ENCODE data around the gene LCN15. TPM values are rescaled to one million over a fixed set of nuclear protein-coding genes. Genes with fewer than 3 reads are reported as not detected.

LCN15 gene
- total RNA-seq, 4 donors from 2014 or later = not detected

DNA sequence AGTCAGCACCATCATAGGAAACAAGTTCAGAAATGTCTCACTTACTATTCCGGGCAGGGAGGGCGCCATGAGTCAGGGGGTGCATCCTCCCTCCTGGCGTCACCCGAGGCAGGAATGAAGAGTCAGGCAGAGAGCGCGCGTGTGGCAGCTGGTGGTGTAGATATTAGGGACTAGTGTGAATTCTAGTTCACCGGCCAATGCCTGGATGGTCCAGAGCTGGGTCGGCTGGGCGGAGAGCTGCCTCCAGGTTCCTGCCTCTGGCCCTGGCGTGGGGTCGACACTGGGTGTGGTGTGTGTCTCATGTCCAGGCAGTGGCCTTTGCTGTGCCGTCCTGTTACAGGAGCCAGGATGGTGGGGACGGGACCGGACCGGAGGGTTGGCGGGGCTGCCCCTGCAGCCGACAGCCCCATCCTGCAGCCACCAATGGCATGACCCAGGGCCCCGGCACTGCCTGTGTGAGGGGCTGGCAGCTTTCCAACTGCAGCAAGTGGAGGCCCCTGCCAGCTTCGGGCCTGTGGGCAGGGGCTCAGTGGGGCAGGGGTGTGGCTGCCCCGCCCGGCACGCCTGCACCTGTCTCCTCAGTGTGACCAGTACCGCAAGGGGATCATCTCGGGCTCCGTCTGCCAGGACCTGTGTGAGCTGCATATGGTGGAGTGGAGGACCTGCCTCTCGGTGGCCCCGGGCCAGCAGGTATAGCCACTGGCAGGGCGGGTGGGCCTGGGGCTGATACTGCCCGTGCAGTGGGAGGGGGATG is 42.8 kb downstream of the LCN15 start:
- no peak for TF ChIP-seq POLR2A (IDR thresholded peaks at IDR 0.05)
- TF ChIP-seq, protein P1, sequence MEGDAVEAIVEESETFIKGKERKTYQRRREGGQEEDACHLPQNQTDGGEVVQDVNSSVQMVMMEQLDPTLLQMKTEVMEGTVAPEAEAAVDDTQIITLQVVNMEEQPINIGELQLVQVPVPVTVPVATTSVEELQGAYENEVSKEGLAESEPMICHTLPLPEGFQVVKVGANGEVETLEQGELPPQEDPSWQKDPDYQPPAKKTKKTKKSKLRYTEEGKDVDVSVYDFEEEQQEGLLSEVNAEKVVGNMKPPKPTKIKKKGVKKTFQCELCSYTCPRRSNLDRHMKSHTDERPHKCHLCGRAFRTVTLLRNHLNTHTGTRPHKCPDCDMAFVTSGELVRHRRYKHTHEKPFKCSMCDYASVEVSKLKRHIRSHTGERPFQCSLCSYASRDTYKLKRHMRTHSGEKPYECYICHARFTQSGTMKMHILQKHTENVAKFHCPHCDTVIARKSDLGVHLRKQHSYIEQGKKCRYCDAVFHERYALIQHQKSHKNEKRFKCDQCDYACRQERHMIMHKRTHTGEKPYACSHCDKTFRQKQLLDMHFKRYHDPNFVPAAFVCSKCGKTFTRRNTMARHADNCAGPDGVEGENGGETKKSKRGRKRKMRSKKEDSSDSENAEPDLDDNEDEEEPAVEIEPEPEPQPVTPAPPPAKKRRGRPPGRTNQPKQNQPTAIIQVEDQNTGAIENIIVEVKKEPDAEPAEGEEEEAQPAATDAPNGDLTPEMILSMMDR (IDR thresholded peaks at IDR 0.05) = no peak
- H3K36me3 ChIP-seq = no peaks in the 10 kb centered on the region
- H3K27me3 ChIP-seq = no peaks in the 10 kb centered on the region
- peak in 1 of 2 donors; percentile 59 for DNase-seq
- peak overlapping the region in 1 of 2 donors; percentile 49 for H3K27ac ChIP-seq
- no peaks in the 10 kb centered on the region for H3K9me3 ChIP-seq
- H3K4me1 ChIP-seq = peaks cover 0 to 13% of the 10 kb centered on the region in 2 donors
- no peak overlapping the region for H3K4me3 ChIP-seq
- intact Hi-C loops (cut with DNase I; ENCODE audit: low total_unique reads) = no loop called here

DNA sequence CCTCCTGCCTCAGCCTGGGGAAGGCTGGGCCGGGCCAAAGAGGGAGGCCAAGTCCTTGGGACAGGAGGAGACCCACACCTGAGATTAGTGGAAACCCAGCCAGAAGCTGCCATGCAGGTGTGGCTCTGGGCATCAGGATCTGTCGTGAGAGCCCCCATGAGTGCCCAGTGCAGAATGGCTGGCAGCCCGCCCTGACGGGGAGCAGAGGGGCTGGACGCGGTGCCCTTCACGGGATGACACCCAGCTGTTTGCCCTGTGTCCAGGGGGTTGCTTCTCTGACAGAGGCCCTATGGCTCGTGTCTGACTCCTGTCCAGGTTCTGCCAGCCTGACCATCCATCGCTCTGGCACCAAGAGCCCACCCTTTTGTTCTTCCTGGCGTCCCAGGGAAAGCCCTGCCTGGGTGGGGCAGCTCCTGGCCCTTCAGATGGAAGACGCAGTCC is 43.4 kb downstream of the LCN15 start:
- Histone ChIP-seq H3K36me3 (no peaks in the 10 kb centered on the region), H3K27me3 (no peaks in the 10 kb centered on the region), H3K9me3 (no peaks in the 10 kb centered on the region), H3K27ac (peak overlapping the region; percentile 37 to 60), H3K4me1 (peaks cover 0 to 8% of the 10 kb centered on the region in 2 donors), H3K4me3 (no peak overlapping the region)
- no peak for DNase-seq
- intact Hi-C loops (cut with DNase I; ENCODE audit: low total_unique reads) = no loop called here
- no peak for TF ChIP-seq POLR2A (IDR thresholded peaks at IDR 0.05)
- TF ChIP-seq, protein P1 (IDR thresholded peaks at IDR 0.05) = no peak

DNA sequence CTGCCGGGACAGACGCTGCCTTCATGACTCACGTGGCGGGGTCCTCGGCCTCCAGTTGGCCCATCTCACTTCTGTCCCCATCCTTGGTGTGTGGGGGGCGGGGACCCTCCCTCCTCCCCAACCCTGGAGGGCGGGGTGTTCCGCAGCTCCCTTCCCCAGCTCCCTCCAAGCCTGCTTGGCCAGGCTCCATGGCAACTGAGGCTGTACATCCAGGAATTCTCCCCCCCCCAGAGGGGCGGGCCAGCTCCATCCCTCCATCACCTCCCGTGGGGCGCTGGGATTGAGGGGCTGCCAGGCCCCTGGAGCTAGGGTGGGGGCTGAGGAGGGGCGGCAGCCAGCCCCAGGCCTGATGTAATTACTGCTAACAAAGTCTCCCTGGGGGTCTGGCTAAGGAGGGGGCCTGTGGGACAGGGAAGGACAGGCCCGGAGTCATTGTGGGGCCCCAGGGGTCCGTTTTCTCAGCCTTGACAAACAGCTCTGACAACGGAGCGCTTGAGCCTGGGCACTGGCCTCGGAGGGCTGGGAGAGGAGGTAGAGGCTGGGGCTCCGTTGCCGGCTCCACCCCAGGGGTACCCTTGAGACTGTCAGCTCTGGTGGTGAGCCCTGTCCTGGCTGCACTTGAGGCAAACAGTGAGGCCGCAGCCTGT is 43.9 kb downstream of the LCN15 start:
- Histone ChIP-seq H3K36me3 (no peaks in the 10 kb centered on the region), H3K9me3 (no peaks in the 10 kb centered on the region), H3K4me3 (no peak overlapping the region), H3K27ac (peak overlapping the region; percentile 37 to 60), H3K27me3 (no peaks in the 10 kb centered on the region), H3K4me1 (peaks cover 0 to 8% of the 10 kb centered on the region in 2 donors)
- DNase-seq = peak in 1 of 2 donors; percentile 49
- TF ChIP-seq, protein P1 (IDR thresholded peaks at IDR 0.05) = no peak
- no peak for TF ChIP-seq POLR2A (IDR thresholded peaks at IDR 0.05)
- intact Hi-C loops (cut with DNase I; ENCODE audit: low total_unique reads) = no loop called here

DNA sequence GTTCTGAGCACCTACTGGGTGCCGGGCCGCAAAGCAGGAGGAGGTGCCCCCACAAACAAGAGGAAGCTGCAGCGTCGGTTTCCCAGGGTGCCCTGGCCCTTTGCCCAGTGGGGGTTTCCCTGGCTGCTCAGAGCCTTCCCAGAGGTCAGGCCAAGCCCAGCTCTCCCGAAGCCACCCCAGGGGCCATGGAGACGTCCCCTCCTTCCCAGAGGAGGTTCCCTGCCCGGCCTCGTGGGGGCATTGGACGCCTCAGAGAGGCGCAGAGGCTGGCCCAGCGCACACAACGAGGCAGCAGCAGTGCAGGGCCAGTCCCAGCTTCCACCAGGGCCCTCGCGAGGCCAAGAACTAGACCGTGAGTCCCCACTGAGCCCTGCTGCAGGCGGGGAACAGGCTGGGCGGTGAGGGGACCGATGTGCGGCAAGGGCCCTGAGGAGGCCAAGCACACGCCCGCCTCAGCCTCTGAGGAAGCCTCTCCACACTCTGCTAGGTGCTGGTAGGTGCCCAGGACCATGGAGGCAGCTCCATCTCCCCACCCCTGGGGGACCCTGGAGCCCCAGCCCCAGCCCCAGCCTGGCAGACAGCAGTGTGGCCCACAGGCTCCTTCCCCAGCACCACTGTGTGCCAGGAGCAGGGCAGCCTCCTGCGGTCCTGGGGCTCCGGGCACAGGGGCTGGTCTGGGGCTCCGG is 45.0 kb downstream of the LCN15 start:
- peaks cover 0 to 8% of the 10 kb centered on the region in 2 donors for H3K4me1 ChIP-seq

More for the DNA sequence above, 45.0 kb downstream of the LCN15 start:
- Histone ChIP-seq H3K27ac (peak overlapping the region in 1 of 2 donors; percentile 32), H3K4me3 (no peak overlapping the region), H3K27me3 (no peaks in the 10 kb centered on the region), H3K36me3 (no peaks in the 10 kb centered on the region), H3K9me3 (no peaks in the 10 kb centered on the region)
- intact Hi-C loops (cut with DNase I; ENCODE audit: low total_unique reads) = no loop called here
- DNase-seq = no peak
- no peak for TF ChIP-seq POLR2A (IDR thresholded peaks at IDR 0.05)
- TF ChIP-seq, protein P1 (IDR thresholded peaks at IDR 0.05) = no peak
